NT2/D1 (cell line): ENCODE data around the gene TNS3.

Source experiments
- DNase-seq: peaks from one replicate; pipeline ENCODE4 v3.0.0-alpha.2; 2011; ENCODE audit warnings: low read depth, low spot score
- H3K27me3 ChIP-seq: 2 replicates; pipeline ENCODE4 v1.6.0; 2011; ENCODE audit warnings: mild to moderate bottlenecking; ENCODE audit not compliant: insufficient read length, insufficient read depth
- H3K36me3 ChIP-seq: 2 replicates; pipeline ENCODE4 v1.6.1; 2011; ENCODE audit warnings: mild to moderate bottlenecking, low read length, mixed read lengths; ENCODE audit not compliant: insufficient read depth, insufficient read length
- H3K4me1 ChIP-seq: 2 replicates; pipeline ENCODE4 v1.5.1; 2011; ENCODE audit not compliant: insufficient read depth, insufficient read length
- H3K4me3 ChIP-seq: 2 replicates; pipeline ENCODE4 v1.5.1; 2011; ENCODE audit warnings: low read depth; ENCODE audit not compliant: insufficient read length
- H3K9ac ChIP-seq: 2 replicates; pipeline ENCODE4 v1.6.0; 2011; ENCODE audit warnings: low read depth; ENCODE audit not compliant: insufficient read length
- H3K9me3 ChIP-seq: 2 replicates; pipeline ENCODE4 v1.5.1; 2011; ENCODE audit warnings: mild to moderate bottlenecking, low read length; ENCODE audit not compliant: insufficient read depth
- SUZ12 ChIP-seq: IDR thresholded peaks from 2 replicates; pipeline ENCODE4 v1.6.1; 2011; ENCODE audit not compliant: insufficient read length, insufficient read depth; ENCODE audit errors: extremely low read depth
- YY1 ChIP-seq: IDR thresholded peaks from 2 replicates; pipeline ENCODE4 v1.6.1; 2011; ENCODE audit not compliant: insufficient read length, insufficient read depth
- ZNF274 ChIP-seq: IDR thresholded peaks from 2 replicates; pipeline ENCODE4 v1.6.1; 2011; ENCODE audit warnings: mild to moderate bottlenecking, low read depth, low read length

Gene TNS3

DNA sequence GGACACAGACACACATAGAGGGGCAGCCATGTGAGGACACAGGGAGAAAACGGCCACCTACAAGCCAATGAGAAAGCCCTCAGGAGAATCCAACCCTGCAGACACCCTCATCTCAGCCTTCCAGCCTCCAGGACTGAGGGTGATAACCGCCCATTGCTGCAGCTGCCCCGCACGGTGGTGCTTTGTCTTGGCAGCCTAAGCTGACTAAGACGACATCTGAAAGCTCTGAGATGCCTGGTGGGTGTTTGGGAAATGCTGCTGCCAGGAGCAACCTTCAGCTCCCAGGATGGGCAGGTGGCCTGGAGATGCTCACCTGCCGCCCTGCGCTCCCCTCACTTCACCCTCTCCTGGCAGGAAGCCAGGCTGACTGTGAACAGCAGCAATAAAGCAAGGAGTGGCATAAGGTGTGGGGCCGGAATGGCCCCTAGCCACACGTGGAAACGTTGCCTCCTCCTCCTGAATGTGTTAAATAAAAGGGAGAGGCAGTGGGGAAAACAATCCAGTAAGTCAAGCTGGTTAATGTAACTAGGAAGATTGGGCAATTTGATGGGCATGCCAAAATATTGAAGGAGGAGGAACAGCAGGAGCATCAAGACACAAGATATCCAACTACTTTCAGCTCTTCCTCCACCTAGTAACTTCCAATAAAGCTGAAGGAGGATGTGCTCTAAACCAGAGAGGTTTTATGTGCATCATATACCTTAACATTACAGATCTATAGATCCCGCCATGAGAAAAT is 121.5 kb downstream of the TNS3 start:
- H3K4me3 ChIP-seq = no peak overlapping the region
- no peaks in the 10 kb centered on the region for H3K27me3 ChIP-seq
- no peak overlapping the region for H3K9ac ChIP-seq
- H3K36me3 ChIP-seq = peaks cover 12% of the 10 kb centered on the region
- no peak for DNase-seq
- TF ChIP-seq ZNF274 (no peak), SUZ12 (no peak), YY1 (no peak)
- peaks cover 8% of the 10 kb centered on the region for H3K4me1 ChIP-seq
- no peaks in the 10 kb centered on the region for H3K9me3 ChIP-seq

DNA sequence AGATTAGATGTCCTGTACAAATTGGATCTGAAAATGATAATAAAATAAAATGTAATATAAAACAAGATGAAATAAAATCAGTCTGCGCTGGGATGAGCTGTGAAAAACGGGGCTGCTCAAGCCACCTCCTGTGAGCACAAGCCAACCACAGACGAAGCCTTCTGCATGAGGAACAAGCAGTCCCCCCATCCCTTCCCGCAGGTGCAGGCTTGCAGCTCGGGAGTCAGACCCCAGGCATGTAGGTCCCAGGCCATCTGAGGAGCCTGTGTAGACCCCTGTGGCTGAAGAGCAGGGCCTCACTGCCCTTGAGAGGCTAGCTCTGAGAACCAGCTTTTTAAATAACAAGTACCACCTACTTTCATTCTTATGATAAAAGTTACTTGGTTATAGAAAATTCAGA is 123.4 kb downstream of the TNS3 start:
- peaks cover 22% of the 10 kb centered on the region for H3K4me1 ChIP-seq
- peaks cover 8% of the 10 kb centered on the region for H3K36me3 ChIP-seq
- H3K9me3 ChIP-seq = no peaks in the 10 kb centered on the region
- TF ChIP-seq YY1 (no peak), ZNF274 (no peak), SUZ12 (no peak)
- H3K27me3 ChIP-seq = no peaks in the 10 kb centered on the region
- H3K9ac ChIP-seq = no peak overlapping the region
- no peak for DNase-seq
- no peak overlapping the region for H3K4me3 ChIP-seq

DNA sequence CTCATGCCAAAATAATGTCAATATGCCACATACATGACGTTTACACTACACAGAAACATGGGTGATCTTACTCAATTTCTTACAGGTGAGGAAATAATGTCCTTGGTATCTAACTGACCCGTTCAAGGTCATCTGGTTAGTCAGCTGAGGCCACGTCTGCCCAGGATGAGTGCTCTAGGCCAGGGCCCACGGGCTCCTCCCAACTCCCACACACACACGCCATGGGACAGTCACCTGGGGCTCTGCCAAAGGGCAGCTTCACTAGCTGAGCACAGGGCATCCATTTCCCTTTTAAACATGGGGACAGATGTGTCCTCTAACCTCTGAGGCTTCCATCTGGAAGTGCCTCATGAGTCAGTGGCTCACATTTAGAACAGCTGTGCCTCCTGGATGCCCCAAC is 123.9 kb downstream of the TNS3 start:
- Histone ChIP-seq H3K9me3 (no peaks in the 10 kb centered on the region), H3K4me1 (peaks cover 22% of the 10 kb centered on the region), H3K9ac (no peak overlapping the region), H3K4me3 (no peak overlapping the region), H3K27me3 (no peaks in the 10 kb centered on the region), H3K36me3 (peaks cover 8% of the 10 kb centered on the region)
- no peak for TF ChIP-seq ZNF274
- no peak for TF ChIP-seq SUZ12
- no peak for TF ChIP-seq YY1
- DNase-seq = no peak

DNA sequence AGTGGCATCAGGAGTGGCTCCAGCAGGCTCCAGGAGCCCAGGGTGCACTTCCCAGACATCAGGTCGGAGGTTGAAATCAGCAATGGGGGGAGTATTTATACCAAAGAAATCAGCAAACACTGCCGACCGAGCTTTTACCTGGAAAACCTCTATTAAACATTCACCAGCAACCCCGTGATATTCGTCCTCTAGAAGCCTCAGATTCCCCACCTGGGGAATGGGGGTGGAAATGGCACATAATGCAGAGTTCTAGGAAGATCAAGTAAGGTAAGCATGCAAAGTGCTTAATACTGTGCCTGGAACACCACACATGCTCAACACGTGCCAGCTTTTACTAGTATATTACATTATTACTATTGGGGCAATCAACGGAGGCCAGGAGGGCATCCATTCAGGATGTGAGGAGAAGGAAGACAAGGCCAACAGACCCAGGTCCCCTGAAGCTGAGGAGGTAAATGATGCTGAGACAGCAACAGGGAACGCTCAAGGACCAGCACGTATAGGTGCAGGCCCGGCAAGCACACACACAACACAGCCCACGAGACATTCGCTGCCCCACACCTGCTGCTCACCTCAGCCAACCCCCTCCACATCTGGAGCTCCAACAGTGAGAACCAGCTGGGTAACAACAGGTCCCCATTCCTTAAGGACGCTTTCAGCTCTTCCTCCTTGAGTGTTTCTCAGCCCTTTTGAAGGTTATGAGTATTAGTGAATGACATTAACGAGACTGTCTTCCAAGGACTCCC is 125.5 kb downstream of the TNS3 start:
- Histone ChIP-seq H3K4me3 (no peak overlapping the region), H3K4me1 (peaks cover 29% of the 10 kb centered on the region), H3K9ac (no peak overlapping the region), H3K36me3 (peaks cover 17% of the 10 kb centered on the region), H3K27me3 (no peaks in the 10 kb centered on the region), H3K9me3 (no peaks in the 10 kb centered on the region)
- TF ChIP-seq YY1 = no peak
- no peak for TF ChIP-seq SUZ12
- no peak for TF ChIP-seq ZNF274
- DNase-seq = no peak

DNA sequence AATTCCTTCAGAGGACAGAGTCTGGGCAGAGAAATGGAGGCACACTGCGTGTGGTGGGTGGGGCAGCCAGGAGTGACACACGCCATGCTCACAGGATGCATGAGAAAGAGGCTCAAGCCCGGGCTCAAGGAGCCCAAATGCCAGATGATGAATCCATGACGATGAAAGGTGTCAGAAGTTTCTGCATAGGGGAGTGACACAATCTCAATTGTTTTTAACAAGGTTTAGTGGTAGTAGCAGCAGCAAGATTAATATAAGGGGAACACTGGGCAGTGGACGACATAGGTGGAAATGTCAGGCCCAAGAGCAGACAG is 126.1 kb downstream of the TNS3 start:
- TF ChIP-seq ZNF274 = no peak
- TF ChIP-seq SUZ12 = no peak
- TF ChIP-seq YY1 = no peak
- H3K9ac ChIP-seq = no peak overlapping the region

DNA sequence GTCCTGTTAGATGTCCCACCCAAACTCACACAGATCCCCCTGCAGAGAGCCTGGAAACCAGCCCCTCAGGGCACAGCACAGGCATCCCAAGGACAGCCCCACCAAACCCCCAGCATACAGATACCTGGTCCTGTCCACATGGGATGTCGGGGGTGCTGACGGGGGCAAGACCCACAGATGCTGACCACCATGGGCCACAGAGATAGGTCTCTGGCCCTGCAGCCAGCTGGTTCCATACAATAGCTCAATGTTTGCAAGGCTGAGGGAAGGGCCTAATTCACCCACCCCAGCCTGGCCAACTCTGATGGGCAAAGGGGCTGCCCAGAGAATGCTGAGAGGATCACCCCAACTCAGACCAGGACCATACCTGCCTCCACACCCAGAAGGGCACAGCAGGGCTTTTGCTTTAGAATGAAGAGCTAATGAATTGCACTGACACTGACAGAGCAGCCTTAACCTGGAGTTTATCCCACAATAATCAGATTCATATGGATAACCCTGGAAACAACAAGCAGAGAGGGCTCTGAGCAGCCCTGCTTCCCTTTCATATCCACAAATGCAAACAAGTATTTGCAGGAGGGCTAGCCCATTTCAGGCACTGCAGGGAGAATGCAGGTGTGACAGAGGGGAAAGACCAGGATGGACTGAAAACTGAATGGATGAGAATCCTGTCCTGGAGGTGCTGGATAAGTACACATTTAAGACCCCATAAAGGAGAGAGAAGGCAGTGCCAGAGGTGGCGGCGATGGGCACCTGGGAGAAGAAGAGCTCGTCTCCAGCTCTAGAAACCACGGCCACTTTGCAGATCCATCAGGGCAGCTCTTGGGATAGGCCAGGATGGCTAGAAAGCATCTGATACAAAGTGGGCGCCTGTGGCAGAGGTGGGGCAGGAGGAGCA is 126.7 kb downstream of the TNS3 start:
- no peaks in the 10 kb centered on the region for H3K27me3 ChIP-seq
- DNase-seq = no peak
- H3K9me3 ChIP-seq = no peaks in the 10 kb centered on the region
- H3K4me3 ChIP-seq = no peak overlapping the region
- TF ChIP-seq ZNF274 (no peak), YY1 (no peak), SUZ12 (no peak)
- no peak overlapping the region for H3K9ac ChIP-seq
- peaks cover 17% of the 10 kb centered on the region for H3K36me3 ChIP-seq
- H3K4me1 ChIP-seq = peaks cover 25% of the 10 kb centered on the region

More for the DNA sequence above, 126.1 kb downstream of the TNS3 start:
- H3K4me1 ChIP-seq = peaks cover 29% of the 10 kb centered on the region
- no peak overlapping the region for H3K4me3 ChIP-seq
- no peaks in the 10 kb centered on the region for H3K27me3 ChIP-seq
- DNase-seq = no peak
- H3K36me3 ChIP-seq = peaks cover 17% of the 10 kb centered on the region
- H3K9me3 ChIP-seq = no peaks in the 10 kb centered on the region
